GM18505 (cell line): Measurements from ENCODE around the gene DLGAP4.

Experiments used
- ATAC-seq: cut with Tn5 transposase; IDR thresholded peaks from one replicate; pipeline ENCODE4 v1.9.1; 2021; ENCODE audit not compliant: unreplicated experiment
- POLR2A ChIP-seq: IDR thresholded peaks from 4 replicates; pipeline ENCODE4 v1.6.1; 2011; ENCODE audit warnings: borderline replicate concordance; ENCODE audit not compliant: insufficient read depth, insufficient read length; ENCODE audit errors: extremely low read depth

Gene DLGAP4

GRCh38 chr20:36315545-36316351 is 9.6 kb downstream of the DLGAP4 start:
- ATAC-seq = no peak
- TF ChIP-seq POLR2A = no peak

- no peak for TF ChIP-seq POLR2A
- no peak for ATAC-seq
These were observed 11.5 kb downstream of the DLGAP4 start for GRCh38 chr20:36317675-36318074.

- no peak for TF ChIP-seq POLR2A
- ATAC-seq = no peak
These were observed 12.0 kb downstream of the DLGAP4 start for GRCh38 chr20:36318166-36318565.

- no peak for TF ChIP-seq POLR2A
- no peak for ATAC-seq
These were observed 13.5 kb downstream of the DLGAP4 start for GRCh38 chr20:36319356-36320260.

GRCh38 chr20:36320261-36320897 is 14.2 kb downstream of the DLGAP4 start:
- ATAC-seq = no peak
- TF ChIP-seq POLR2A = no peak

GRCh38 chr20:36320898-36321695 is 15.0 kb downstream of the DLGAP4 start:
- ATAC-seq = no peak
- TF ChIP-seq POLR2A = no peak

- TF ChIP-seq POLR2A = no peak
- ATAC-seq = no peak
These were observed 16.0 kb downstream of the DLGAP4 start for GRCh38 chr20:36322131-36322530.

GRCh38 chr20:36330091-36330490 is 24.0 kb downstream of the DLGAP4 start:
- no peak for ATAC-seq
- no peak for TF ChIP-seq POLR2A

- no peak for TF ChIP-seq POLR2A
- no peak for ATAC-seq
These were observed 25.1 kb downstream of the DLGAP4 start for GRCh38 chr20:36331209-36331608.

- ATAC-seq = no peak
- no peak for TF ChIP-seq POLR2A
These were observed 27.7 kb downstream of the DLGAP4 start for GRCh38 chr20:36333841-36334240.

GRCh38 chr20:36334281-36335205 is 28.4 kb downstream of the DLGAP4 start:
- TF ChIP-seq POLR2A = no peak
- ATAC-seq = no peak
